NCI-H526 (cell line): ENCODE measurements around the gene SLC35F4.

Experiments
- DNase-seq, 2 experiments: peaks; one replicate each; lab custom pipeline; 2025; lab: John Stamatoyannopoulos, UW

Gene SLC35F4

DNA sequence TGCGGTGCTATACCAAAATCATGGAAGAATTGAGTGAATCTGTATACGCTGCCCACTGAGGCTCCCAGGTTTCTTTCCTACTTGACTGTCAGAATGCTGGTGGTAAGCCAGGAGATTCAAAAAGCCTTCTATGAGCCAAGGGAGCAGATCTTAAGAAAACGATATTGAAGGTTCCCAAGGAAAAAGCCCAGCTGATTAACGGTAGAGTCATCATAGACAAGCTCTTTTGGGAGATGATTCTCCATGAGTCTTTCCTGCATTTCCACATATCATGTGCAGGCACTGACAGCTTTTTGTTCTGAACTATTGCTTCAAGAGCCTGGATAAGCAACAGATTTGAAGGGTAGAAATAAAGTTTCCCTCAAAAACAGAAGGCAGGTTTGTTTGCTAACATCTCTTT is 17.5 kb downstream of the SLC35F4 start:
- no peak for DNase-seq

DNA sequence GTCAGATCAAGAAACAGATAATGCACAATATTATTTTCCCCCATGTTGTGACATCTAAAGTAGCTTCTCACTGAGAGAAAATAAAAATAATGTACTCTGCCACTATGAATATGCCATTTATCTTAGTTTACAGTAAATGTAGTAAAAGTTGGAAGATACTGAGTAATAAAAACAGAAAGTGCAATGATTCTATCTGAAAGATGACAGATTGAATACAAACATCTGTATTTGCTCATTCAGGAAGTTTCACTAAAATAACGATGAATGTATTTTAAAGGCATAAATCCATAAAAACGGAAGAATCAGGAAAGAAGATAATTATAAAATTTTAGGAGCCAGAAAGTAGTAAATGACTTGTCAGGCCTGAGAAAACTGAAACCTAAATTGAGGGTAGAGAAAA is 18.2 kb downstream of the SLC35F4 start:
- DNase-seq, result no peak

- DNase-seq, result no peak
Measured at GRCh38 chr14:57847096-57847495, 18.8 kb downstream of the SLC35F4 start.

- DNase-seq, result no peak
Measured at GRCh38 chr14:57846596-57846995, 19.3 kb downstream of the SLC35F4 start.

DNA sequence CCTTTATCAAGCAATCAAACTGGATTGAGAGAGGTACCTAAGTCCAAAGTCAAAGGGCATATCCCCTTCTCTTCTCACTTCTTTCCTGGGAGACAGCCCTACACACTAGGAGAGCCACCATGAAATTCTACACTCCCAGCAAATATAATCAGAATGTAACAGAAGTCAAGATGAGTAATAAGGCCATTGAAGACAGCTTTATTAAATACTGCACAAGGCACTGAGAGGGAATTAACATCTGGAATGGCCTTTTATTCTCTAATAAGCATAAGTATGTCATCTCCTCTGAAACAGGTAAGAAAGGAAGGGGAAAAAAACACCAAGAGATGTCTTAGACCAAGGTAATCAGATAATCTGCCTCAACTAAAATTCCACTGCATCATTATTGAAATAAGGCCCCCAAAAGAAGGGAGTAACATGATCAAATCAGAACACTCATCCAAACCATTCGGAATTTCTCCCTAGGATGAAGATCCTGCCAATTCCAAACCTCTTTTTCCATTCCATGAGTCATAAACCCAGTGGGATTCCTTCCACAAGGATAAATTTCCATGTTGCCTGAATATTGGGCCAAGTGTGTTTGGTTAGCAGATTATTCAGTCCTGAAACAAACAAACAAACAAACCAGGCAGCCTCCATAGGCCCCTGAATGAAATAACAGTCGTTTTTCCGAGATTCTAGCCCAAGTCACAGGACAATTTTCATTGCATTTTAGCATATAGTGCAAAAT is 19.9 kb downstream of the SLC35F4 start:
- no peak for DNase-seq

DNA sequence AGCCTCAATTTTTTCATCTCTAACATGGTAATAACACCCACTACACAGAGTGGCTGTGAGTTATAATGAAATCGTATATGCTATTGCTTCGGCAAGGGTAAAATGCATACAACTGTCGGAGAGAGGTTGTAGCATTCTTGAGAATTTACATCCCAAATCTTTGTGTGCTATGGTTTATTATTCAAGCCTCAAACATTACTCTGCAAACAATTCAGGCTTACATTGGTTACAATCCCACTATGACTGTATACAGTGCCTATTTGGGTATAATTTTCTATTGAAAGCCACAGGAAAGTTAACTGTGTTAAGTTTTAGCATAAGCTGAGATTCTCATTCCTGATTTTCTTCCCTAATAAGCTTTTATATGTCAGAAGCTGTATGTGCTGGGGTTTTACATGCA is 20.6 kb downstream of the SLC35F4 start:
- no peak for DNase-seq

DNA sequence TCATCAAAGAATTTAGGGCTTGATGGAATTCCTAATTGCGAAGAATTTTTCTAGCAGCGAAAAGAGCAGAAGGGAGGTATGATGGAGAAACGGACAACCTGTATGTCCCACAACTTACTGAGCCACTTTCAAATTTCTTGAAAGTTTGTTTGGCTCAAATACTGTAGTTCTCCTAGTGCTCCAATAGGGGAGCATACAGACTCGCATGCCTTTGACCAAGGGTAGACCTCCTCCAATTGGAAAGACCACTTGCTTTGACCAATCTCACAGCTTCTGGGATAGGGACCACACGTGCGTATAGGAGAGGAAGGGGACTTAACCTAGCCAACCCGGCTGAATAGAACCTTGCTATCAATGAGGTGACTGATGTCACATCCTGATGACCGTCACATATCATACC is 28.6 kb downstream of the SLC35F4 start:
- no peak for DNase-seq

- DNase-seq, result peak in 1 of 2 experiments; percentile 35
Measured at GRCh38 chr14:57835766-57836165, 30.1 kb downstream of the SLC35F4 start.

DNA sequence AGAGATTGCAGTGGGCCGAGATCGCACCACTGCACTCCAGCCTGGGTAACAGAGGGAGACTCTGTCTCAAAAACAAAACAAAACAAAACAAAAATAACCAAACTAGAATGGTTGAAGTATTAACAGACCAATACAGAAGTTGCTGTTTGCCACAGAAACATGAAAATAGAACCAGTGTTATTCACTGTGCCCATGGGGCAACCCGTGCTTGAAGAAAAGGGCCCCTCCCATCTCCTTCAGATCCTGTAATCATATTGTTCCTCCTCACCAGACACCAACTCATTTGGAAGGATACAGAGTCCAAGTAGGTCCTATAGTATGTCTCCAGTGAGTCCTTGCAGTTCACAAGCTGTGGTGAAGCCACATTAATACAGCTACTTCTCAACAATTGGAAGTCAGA is 30.9 kb downstream of the SLC35F4 start:
- DNase-seq, result no peak

- DNase-seq, result peak in 1 of 2 experiments; percentile 15
Measured at GRCh38 chr14:57834001-57834598, 31.8 kb downstream of the SLC35F4 start.

GRCh38 chr14:57833323-57833722 is 32.6 kb downstream of the SLC35F4 start:
- peak; percentile 93 to 95 for DNase-seq

- peak; percentile 81 to 88 for DNase-seq
Measured at GRCh38 chr14:57831981-57832380, 33.9 kb downstream of the SLC35F4 start.

- no peak for DNase-seq
Measured at GRCh38 chr14:57828713-57829112, 37.2 kb downstream of the SLC35F4 start.

- peak in 1 of 2 experiments; percentile 22 for DNase-seq
Measured at GRCh38 chr14:57823015-57823660, 42.8 kb downstream of the SLC35F4 start.

GRCh38 chr14:57822081-57822480 is 43.8 kb downstream of the SLC35F4 start:
- no peak for DNase-seq

DNA sequence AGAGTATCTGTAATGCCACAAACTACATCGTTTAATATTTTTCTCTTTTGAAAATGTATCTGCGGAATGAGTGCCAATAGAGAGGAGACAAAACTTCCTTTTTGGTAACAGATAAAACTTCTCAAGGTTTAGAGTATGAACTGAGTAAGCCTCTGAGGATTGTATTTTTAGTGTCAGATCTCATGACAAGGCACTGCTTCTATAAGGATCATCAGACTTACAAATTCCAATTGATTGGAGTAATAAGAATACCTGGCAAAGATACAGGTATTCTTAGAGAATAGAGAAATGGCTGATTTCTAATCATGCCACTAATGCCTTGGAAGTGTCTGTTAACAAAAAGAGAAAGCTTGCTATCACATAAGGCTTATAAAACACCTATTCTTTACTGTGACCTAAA is 45.3 kb downstream of the SLC35F4 start:
- no peak for DNase-seq

DNA sequence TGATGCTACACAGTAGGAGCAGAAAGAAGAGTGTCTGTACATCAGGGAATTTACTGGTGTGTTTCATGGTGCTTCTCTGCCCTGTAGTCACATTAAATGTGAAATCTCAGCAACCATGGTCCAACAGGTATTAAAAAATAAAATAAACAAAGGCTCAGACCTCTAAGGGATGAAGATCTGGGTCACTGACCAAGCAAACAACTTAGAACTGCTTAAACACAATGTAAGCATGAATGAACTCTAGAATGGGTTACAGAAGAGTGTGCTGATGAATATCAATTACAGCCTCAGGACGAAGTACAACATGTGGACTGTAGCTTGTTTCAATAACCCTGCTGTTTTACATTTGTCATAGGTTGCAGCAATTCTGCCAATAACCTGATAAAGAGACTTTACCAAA is 47.4 kb downstream of the SLC35F4 start:
- DNase-seq, result no peak

GRCh38 chr14:57816568-57817284 is 49.2 kb downstream of the SLC35F4 start:
- DNase-seq, result no peak

GRCh38 chr14:57814726-57815125 is 51.2 kb downstream of the SLC35F4 start:
- DNase-seq, result no peak

DNA sequence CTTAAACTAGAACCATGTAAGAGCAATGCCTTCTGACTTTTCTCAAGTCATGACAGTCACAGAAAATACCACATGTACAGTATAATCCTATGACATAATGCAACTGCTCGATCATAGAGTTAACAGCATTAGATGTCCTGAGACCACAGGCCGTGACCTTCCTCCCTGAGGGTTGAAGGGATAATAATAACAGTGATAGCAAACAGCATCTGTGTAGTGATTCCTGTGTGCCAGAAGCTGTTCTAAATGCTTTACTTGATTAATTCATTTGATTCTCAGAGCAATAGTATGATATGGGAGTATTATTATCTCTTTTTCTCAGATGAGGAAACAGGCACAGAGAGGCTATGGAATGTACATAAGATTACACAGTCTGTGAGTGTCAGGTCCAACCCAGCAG is 53.2 kb downstream of the SLC35F4 start:
- DNase-seq, result no peak

DNA sequence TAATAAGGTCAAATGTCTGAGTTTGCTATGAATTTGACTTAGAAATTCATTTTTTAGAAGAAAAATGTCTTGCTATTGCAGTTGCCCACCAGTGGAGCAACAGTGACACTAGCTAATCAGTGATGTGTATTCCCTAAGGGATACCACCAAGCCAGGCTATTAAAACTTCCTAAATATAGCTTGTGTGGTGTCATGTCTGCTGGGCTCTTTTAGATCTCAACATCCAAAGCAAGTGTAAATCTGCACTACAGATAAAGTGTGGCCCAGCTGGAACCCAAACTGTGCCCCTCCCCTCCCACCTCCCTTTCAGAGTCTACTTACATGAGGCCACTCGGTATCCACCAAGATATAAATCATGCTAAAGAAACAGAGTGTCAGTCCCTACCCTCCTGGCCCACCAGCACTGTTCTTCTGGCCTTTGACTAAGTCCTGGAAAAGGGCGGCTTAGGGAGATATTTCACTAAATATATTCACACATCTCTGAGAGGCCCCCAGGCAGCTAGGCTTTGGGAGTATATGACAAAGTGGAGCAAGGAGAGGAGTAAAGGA is 53.8 kb downstream of the SLC35F4 start:
- no peak for DNase-seq

GRCh38 chr14:57809808-57810207 is 56.1 kb downstream of the SLC35F4 start:
- DNase-seq, result no peak
